HG02763 (cell line): ENCODE data around the gene P2RX6.
"Not testable (repeated sequence)": the region's sequence is repeated elsewhere in the genome, so short reads cannot be mapped to it uniquely, and the experiment has no call there.

ENCODE experiments used
- ATAC-seq: cut with Tn5 transposase; IDR thresholded peaks from one replicate; pipeline ENCODE4 v1.9.1; 2021; ENCODE audit warnings: mild to moderate bottlenecking, moderate library complexity; ENCODE audit not compliant: unreplicated experiment

The P2RX6 gene

GRCh38 chr22:21051145-21051830 lies 36.3 kb downstream of the P2RX6 start:
- ATAC-seq = no peak

GRCh38 chr22:21051831-21052400 lies 37.0 kb downstream of the P2RX6 start:
- ATAC-seq = no peak

GRCh38 chr22:21052715-21053459 lies 37.9 kb downstream of the P2RX6 start:
- ATAC-seq = no peak

GRCh38 chr22:21054046-21054713 lies 39.2 kb downstream of the P2RX6 start:
- ATAC-seq = no peak

- ATAC-seq = no peak
Measured at GRCh38 chr22:21054714-21055563, 40.0 kb downstream of the P2RX6 start.

GRCh38 chr22:21055564-21055834 lies 40.5 kb downstream of the P2RX6 start:
- no peak for ATAC-seq

- ATAC-seq = no peak
Measured at GRCh38 chr22:21055880-21056319, 40.9 kb downstream of the P2RX6 start.

GRCh38 chr22:21060363-21060762 lies 45.4 kb downstream of the P2RX6 start:
- ATAC-seq = not testable (repeated sequence)

DNA sequence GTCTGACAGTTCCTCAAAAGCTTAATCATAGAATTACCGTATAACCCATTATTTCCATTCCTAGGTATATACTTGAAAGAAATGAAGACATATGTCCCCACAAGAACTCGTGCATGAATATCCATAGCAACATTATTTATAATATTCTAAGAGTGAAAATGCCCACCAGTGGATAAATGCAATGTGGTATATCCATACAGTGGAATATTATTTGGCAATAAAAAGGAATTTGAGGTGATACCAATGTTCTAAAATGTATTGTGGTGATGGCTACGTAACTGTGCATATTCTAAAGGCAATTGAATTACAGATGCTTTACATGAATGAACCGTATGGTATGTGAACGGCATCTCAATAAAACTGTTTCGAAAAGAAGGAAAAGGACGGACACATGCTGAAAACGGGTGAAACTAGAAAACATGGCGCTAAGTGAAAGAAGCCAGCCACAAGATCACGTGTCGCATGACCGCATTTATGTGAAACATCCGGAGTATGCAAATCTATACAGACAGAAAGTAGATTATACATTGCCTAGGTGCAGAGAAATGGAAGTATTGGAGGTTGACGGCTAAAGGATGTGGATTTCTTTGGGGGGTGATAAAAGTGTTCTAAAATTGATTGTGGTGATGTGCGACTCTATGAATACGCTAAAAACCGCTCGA lies 46.8 kb downstream of the P2RX6 start:
- not testable (repeated sequence) for ATAC-seq

DNA sequence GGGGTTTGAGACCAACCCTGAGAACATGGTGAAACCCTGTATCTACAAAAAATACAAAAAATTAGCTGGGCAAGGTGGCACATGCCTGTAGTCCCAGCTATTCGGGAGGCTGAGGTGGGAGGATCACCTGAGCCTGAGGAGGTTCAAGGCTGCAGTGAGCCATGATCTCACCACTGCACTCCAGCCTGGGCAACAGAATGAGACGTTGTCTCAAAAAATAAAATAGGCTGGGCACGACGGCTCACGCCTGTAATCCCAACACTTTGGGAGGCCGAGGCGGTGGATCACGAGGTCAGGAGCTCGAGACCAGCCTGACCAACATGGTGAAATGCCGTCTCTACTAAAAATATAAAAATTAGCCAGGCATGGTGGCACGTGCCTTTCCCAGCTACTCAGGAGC lies 49.5 kb downstream of the P2RX6 start:
- ATAC-seq = not testable (repeated sequence)

- ATAC-seq = no peak
Measured at GRCh38 chr22:21064917-21065864, 50.2 kb downstream of the P2RX6 start.

- no peak for ATAC-seq
Measured at GRCh38 chr22:21067075-21067900, 52.3 kb downstream of the P2RX6 start.

DNA sequence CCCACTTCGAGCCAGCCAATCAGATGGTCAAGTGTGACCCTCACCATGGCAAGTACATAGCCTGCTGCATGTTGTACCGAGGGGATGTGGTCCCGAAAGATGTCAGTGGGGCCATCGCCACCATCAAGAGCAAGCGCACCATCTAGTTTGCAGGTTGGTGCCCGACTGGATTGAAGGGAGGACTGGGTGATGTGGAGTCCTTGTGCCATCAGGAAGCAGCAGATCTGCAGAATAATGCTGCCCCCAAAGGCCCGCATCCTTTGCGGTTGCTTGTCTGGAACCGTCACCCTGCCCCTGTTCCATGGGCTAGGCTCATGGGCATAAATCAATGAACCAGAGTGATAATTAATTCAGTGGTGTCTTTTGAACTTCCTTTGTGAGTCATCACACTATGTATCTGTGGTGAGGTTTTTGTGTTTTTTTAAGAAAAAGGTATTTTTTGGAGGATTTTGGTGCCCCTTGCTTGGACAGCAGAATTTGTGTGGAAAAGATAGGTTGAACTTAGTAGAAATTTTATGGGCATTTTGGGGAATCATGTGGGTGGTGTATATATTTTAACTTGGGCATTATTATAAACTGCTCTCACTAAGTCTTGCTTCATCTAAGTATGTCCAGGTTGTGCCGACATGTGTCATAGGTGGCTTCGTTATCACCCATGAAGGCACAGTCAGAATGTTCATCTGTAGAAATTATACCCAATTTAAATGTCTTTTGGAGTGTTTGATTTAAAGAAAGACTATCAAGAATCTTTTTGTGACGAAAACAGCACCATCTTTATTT lies 53.1 kb downstream of the P2RX6 start:
- ATAC-seq = no peak

- no peak for ATAC-seq
Measured at GRCh38 chr22:21068681-21069276, 53.8 kb downstream of the P2RX6 start.

DNA sequence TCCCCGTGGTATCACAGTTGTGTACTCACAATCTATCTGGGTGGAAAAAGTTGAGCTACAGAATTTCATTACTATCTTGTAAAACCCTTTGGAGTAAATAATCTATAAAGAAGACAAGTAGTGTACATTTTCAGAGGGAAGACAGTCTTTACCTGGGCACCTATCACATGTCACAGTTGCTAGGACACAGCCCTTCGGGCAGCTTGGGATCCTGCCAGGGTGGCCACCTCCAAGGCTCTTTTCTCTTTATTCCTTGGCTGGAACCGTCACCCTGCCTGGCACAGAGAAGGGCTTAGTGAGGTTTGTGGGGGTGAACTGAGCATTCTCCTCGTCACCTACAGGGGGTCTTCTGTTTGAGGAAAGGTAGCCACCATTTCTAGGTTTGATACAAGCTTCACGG lies 54.4 kb downstream of the P2RX6 start:
- no peak for ATAC-seq

DNA sequence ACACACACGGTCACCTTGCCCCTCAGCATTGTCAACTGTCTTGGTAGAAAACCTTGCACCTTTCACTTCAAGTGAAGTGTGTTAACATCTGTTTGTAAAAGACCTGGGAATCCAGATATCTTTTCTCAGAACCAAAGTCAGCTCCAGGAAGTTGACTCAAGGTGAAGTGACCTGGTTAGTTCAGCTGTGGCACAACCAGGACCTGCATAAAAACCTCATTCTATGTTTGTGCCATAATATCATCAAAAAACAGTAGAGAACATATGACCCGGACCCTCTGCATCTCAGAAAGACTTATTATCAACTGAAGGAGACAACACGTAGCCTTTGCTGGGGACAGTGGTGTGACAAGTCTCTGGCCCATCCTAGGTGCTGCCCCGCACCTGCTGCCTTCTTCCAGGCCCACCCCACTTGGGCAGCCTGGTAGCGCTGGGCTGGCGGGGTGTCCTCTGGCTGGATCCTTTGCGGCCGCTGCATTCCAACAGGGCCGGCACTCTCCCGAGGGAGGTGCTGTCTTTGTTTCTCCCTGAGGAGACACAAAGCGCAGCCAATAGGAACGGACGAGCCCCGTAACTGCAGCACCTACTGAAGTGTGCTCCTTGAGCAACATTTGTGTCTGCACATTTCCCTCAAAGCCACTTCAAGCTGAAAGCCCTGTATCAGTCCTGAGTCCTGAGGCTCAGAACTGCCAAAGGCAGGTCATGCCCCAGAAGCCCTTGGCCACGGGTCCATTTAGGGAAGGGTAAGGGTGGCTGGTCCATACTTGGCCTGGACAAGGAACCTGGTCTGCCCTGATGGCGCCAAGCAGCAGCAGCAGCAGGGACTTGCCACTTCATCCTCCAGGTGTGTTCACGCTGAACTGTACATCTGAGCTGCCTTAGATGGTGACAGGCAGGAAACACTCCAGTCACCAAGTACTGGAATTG lies 56.0 kb downstream of the P2RX6 start:
- ATAC-seq = no peak
